ENCODE results near the gene ZBTB37. TPM values are rescaled to one million over a fixed set of nuclear protein-coding genes. Genes with fewer than 3 reads are reported as not detected.
A peak's percentile ranks its signal among the peaks of the same experiment; 100 is the strongest.

The ZBTB37 gene
- total and polyA plus RNA-seq, 9 of the 15 experiments (the other 6 are each of a cell fraction or from before 2014, with no cell fraction given) = 1.3 to 13.9 (median 5.4) TPM

GRCh38 chr1:173861731-173862145 is 6.4 kb upstream of the ZBTB37 start:
- no peaks in the 10 kb centered on the region for H3K9me3 ChIP-seq (replicated peaks; ENCODE audit: control insufficient read depth, insufficient read depth, low read depth, low read length)
- peaks cover 41% of the 10 kb centered on the region for H4K20me1 ChIP-seq (replicated peaks; ENCODE audit: control insufficient read depth, insufficient read depth, low read length)
- H3K4me3 ChIP-seq = no peak overlapping the region
- ATAC-seq (peak; percentile 35), FAIRE-seq (no peak), DNase-seq (ENCODE audit: extremely low read depth in 1 of 4, low spot score in 3 of 4) (peak in 1 of 4 experiments; percentile 64)
- H3K27ac ChIP-seq (ENCODE audit: extremely low read depth, low read depth, low read length) = peak overlapping the region; percentile 25; the same call in 1 of the 3 replicates
- intact Hi-C loops (cut with micrococcal nuclease) = no loop called here
- BruUV-seq (replicated peaks) = no TSS peak
- H3K79me2 ChIP-seq (ENCODE audit: control insufficient read depth, insufficient read depth, low read length) = peaks cover 35% of the 10 kb centered on the region
- peaks cover 72% of the 10 kb centered on the region for H3K36me3 ChIP-seq (ENCODE audit: control insufficient read depth, insufficient read depth, low read length)
- POLR2A ChIA-PET = interaction anchor here (0.6 to 9.7 kb wide), 4 partner anchors 8 to 219 kb away, joined by 3 to 183 read pairs (median 34); no protein-coding TSS in a partner anchor
- H2AFZ ChIP-seq (ENCODE audit: low read depth, low read length) = no peak overlapping the region
- H3K27me3 ChIP-seq (ENCODE audit: control insufficient read depth in 2 of 2, insufficient read depth in 2 of 2, low read length in 2 of 2) = no peaks in the 10 kb centered on the region; a peak in 1 of 5 replicates
- H3K9me1 ChIP-seq (ENCODE audit: control insufficient read depth, insufficient read depth, low read length) = peaks cover 2% of the 10 kb centered on the region
- in situ Hi-C loops (cut with MboI) = no loop called here
- H3K9ac ChIP-seq (ENCODE audit: insufficient read depth in 1 of 2, low read depth in 2 of 2, low read length in 2 of 2) = no peak overlapping the region
- peaks cover 0 to 9% of the 10 kb centered on the region in 2 experiments; a peak in 2 of 5 replicates for H3K4me1 ChIP-seq (replicated peaks in 1 of 2; ENCODE audit: control insufficient read depth in 2 of 2, insufficient read depth in 2 of 2, low read length in 2 of 2)
- WGBS (ENCODE audit: insufficient coverage, low coverage, missing lambda C conversion rate) = 62% methylated on average over 7 of the region's 7 CpGs
- H3K4me2 ChIP-seq (ENCODE audit: insufficient read depth, low read length) = no peak overlapping the region
- CTCF ChIA-PET (ENCODE audit: low intra/inter-chr PET ratio) = no interaction called here
- no peak for TF ChIP-seq TCF7 (IDR thresholded peaks at IDR 0.05; ENCODE audit: borderline replicate concordance)
- 0 out of 2 replicates have a peak, but pooled peaks have one; percentile 1 for TF ChIP-seq CBFA2T2 (conservative IDR thresholded peaks at IDR 0.05)
- 0 out of 2 replicates have a peak, but pooled peaks have one; percentile 5 for TF ChIP-seq POLR2AphosphoS2 (IDR thresholded peaks at IDR 0.05; ENCODE audit: low read length)
- 0 out of 2 replicates have a peak, but pooled peaks have one; percentile 18 for TF ChIP-seq ZNF253 (CRISPR knock-in tag; conservative IDR thresholded peaks at IDR 0.05)
- TF ChIP-seq ZKSCAN1 (IDR thresholded peaks at IDR 0.05; ENCODE audit: low read depth, low read length) = peak; percentile 18; the same call in 1 of the 2 replicates
- no peak for TF ChIP-seq EP400 (IDR thresholded peaks at IDR 0.05)
- TF ChIP-seq ZBTB8A (IDR thresholded peaks at IDR 0.05; ENCODE audit: partially characterized antibody) = no peak
- no peak for TF ChIP-seq ZZZ3 (IDR thresholded peaks at IDR 0.05)
- no peak for TF ChIP-seq ZNF274 (IDR thresholded peaks at IDR 0.05; ENCODE audit: borderline replicate concordance, low read depth, low read length)
- TF ChIP-seq LCOR (CRISPR knock-in tag; IDR thresholded peaks at IDR 0.05) = 0 out of 2 replicates have a peak, but pooled peaks have one; percentile 6
- TF ChIP-seq JUN (IDR thresholded peaks at IDR 0.05; ENCODE audit: borderline replicate concordance, low read depth, low read length) = no peak
- no peak for TF ChIP-seq JUN (CRISPR knock-in tag; IDR thresholded peaks at IDR 0.05; ENCODE audit: borderline replicate concordance)
- no peak for TF ChIP-seq ZNF263 (CRISPR knock-in tag; IDR thresholded peaks at IDR 0.05; ENCODE audit: borderline replicate concordance)
- peak; percentile 25; the same call in 1 of the 2 replicates for TF ChIP-seq RBFOX2 (IDR thresholded peaks at IDR 0.05; ENCODE audit: low read depth, low read length)

Measured in K562 (cell line).